Activated B cell treated with CpG ODN at 0.5 μM for 24 hours (primary cell): ENCODE measurements around the gene VCAN. TPM values are rescaled to one million over a fixed set of nuclear protein-coding genes. Genes with fewer than 3 reads are reported as not detected.

Experiments
- ATAC-seq: fragments of 200-7000 bp; cut with Tn5 transposase; one replicate; pipeline ENCODE4 v1.10.0; 2021; ENCODE audit warnings: low read depth, mild to moderate bottlenecking, moderate library complexity
- CTCF ChIA-PET: fragments of 350-600 bp; sonication (Branson Sonifier 250); formaldehyde crosslinking; loops from one replicate; lab custom pipeline; 2021; ENCODE audit warnings: antibody characterized with exemption; lab: Charles Lee
- POLR2A ChIA-PET: fragments of 350-600 bp; sonication (Branson Sonifier 250); formaldehyde crosslinking; loops from one replicate; lab custom pipeline; 2021; ENCODE audit warnings: antibody characterized with exemption; lab: Charles Lee
- DNase-seq: peaks from one replicate; pipeline ENCODE4 v3.0.0; 2022
- H3K27ac Mint-ChIP-seq: one replicate; pipeline ENCODE4 v1.8.0; 2020; ENCODE audit warnings: mixed read lengths
- H3K27me3 Mint-ChIP-seq: one replicate; pipeline ENCODE4 v1.8.0; 2021; ENCODE audit warnings: mixed read lengths
- H3K36me3 Mint-ChIP-seq: one replicate; pipeline ENCODE4 v1.8.0; 2021; ENCODE audit warnings: low read depth, mixed read lengths
- H3K4me1 Mint-ChIP-seq: one replicate; pipeline ENCODE4 v1.8.0; 2021; ENCODE audit warnings: mixed read lengths
- H3K4me3 Mint-ChIP-seq: one replicate; pipeline ENCODE4 v1.8.0; 2020; ENCODE audit warnings: mild to moderate bottlenecking, mixed read lengths
- H3K9me3 Mint-ChIP-seq: one replicate; pipeline ENCODE4 v1.8.0; 2020; ENCODE audit warnings: mixed read lengths
- intact Hi-C: fragments of 100-400 bp; cut with micrococcal nuclease; formaldehyde crosslinking; loops from one replicate; pipeline ENCODE4 v1.15.1; 2024
- total RNA-seq: library from RNA; stranded (reverse); gene quantifications from 2 replicates; pipeline ENCODE4 v1.2.3, GENCODE V29; 2022
- TF ChIP-seq, protein P1 (sequence below): fragments of 200-600 bp; IDR thresholded peaks from one replicate; pipeline ENCODE4 v1.8.0; 2022; ENCODE audit warnings: antibody characterized with exemption, mild to moderate bottlenecking

VCAN gene
- total RNA-seq, 1 donor from 2014 or later = 0.16 TPM

GRCh38 chr5:83513081-83513480 lies 41.5 kb downstream of the VCAN start:
- Mint-ChIP-seq H3K36me3 (no peaks in the 10 kb centered on the region), H3K27me3 (no peaks in the 10 kb centered on the region), H3K27ac (no peak overlapping the region), H3K4me3 (no peak overlapping the region), H3K4me1 (no peaks in the 10 kb centered on the region), H3K9me3 (no peaks in the 10 kb centered on the region)
- DNase-seq (no peak), ATAC-seq (no peak)
- ChIA-PET CTCF (no interaction called here), POLR2A (no interaction called here)
- intact Hi-C loops = no loop called here
- TF ChIP-seq, protein P1, sequence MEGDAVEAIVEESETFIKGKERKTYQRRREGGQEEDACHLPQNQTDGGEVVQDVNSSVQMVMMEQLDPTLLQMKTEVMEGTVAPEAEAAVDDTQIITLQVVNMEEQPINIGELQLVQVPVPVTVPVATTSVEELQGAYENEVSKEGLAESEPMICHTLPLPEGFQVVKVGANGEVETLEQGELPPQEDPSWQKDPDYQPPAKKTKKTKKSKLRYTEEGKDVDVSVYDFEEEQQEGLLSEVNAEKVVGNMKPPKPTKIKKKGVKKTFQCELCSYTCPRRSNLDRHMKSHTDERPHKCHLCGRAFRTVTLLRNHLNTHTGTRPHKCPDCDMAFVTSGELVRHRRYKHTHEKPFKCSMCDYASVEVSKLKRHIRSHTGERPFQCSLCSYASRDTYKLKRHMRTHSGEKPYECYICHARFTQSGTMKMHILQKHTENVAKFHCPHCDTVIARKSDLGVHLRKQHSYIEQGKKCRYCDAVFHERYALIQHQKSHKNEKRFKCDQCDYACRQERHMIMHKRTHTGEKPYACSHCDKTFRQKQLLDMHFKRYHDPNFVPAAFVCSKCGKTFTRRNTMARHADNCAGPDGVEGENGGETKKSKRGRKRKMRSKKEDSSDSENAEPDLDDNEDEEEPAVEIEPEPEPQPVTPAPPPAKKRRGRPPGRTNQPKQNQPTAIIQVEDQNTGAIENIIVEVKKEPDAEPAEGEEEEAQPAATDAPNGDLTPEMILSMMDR = no peak

- POLR2A ChIA-PET = no interaction called here
- Mint-ChIP-seq H3K9me3 (no peaks in the 10 kb centered on the region), H3K4me3 (no peak overlapping the region), H3K36me3 (no peaks in the 10 kb centered on the region), H3K27me3 (no peaks in the 10 kb centered on the region), H3K27ac (no peak overlapping the region), H3K4me1 (no peaks in the 10 kb centered on the region)
- DNase-seq (no peak), ATAC-seq (no peak)
- TF ChIP-seq, protein P1 = no peak
- intact Hi-C loops = no loop called here
- CTCF ChIA-PET = no interaction called here
Measured at GRCh38 chr5:83513491-83513890, 41.9 kb downstream of the VCAN start.

DNA sequence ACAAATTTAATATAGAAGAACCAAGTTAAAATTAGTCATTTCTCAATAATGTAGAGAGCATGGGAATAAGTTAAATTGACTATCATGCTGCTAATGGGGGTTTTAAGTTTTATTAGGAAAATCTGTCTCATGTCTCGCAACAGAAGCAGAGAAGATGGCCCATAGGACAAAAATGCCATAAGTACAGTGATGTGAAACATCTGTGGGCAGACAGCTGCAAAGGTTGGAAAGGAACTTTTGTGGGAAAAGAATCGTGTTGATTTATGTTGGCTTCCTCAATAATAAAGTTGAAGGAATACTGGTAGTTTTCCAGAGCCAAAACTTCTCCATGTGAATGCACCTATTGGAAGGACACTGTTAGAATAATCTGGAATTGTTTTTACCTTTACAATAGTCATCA lies 44.8 kb downstream of the VCAN start:
- POLR2A ChIA-PET = no interaction called here
- Mint-ChIP-seq H3K4me1 (no peaks in the 10 kb centered on the region), H3K27me3 (no peaks in the 10 kb centered on the region), H3K36me3 (no peaks in the 10 kb centered on the region), H3K27ac (no peak overlapping the region), H3K4me3 (no peak overlapping the region), H3K9me3 (no peaks in the 10 kb centered on the region)
- intact Hi-C loops = no loop called here
- CTCF ChIA-PET = no interaction called here
- DNase-seq (no peak), ATAC-seq (no peak)
- TF ChIP-seq, protein P1 = no peak

DNA sequence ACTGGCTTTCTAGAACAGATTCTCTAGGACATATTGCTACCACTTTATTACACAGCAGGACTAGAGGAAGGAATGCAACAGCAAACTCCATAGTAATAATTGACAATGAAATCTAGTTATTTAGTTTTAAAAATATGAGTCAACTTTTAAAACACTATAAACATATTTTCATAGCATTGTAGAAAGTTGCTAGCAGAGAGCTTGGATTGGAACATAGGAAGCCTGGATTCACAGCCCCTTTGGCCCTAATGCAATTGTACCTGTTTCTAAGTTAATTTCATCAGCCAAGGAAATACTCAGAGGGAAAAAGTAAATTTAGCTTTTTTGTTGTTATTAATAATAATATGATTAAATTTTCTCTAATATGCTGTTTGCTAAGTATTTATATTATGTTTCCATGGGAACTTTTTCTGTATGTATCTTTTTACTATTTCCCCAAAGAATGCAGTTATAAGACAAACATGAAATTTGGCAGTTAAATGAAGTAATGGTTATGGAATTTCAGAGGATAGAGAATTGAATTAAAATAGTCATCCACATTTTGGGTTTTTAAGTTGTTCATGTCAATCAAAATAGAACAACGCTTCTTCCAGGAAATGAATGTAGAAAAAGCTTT lies 45.6 kb downstream of the VCAN start:
- no peak for ATAC-seq
- H3K4me1 Mint-ChIP-seq = no peaks in the 10 kb centered on the region
- ChIA-PET CTCF (no interaction called here), POLR2A (no interaction called here)
- H3K4me3 Mint-ChIP-seq = no peak overlapping the region
- TF ChIP-seq, protein P1 = no peak
- H3K27me3 Mint-ChIP-seq = no peaks in the 10 kb centered on the region
- no peaks in the 10 kb centered on the region for H3K9me3 Mint-ChIP-seq
- intact Hi-C loops = no loop called here
- no peak for DNase-seq
- no peaks in the 10 kb centered on the region for H3K36me3 Mint-ChIP-seq
- no peak overlapping the region for H3K27ac Mint-ChIP-seq

DNA sequence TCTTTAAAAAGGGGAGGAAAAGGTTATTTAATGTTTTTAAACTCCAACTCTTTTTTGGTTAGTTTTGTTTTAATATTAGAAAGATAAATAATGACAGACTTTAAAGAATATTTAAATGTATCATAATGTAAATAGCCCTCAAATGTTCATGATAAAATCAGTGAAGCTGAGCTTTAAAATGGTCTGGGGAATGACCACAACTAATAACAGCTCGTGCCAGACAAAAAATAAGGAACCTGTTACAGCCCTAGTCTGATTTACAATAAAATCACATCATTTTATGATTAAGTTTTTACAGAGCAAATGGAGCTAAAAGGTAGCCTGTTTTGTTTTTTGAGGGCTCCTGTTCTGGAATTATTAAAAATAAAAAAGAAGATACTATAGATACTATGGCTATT lies 46.1 kb downstream of the VCAN start:
- POLR2A ChIA-PET = no interaction called here
- CTCF ChIA-PET = no interaction called here
- no peak overlapping the region for H3K4me3 Mint-ChIP-seq

More for the DNA sequence above, 46.1 kb downstream of the VCAN start:
- H3K9me3 Mint-ChIP-seq = no peaks in the 10 kb centered on the region
- no peak for ATAC-seq
- H3K36me3 Mint-ChIP-seq = no peaks in the 10 kb centered on the region
- intact Hi-C loops = no loop called here
- no peak for DNase-seq
- no peaks in the 10 kb centered on the region for H3K27me3 Mint-ChIP-seq
- no peak overlapping the region for H3K27ac Mint-ChIP-seq
- TF ChIP-seq, protein P1 = no peak
- no peaks in the 10 kb centered on the region for H3K4me1 Mint-ChIP-seq
